ENCODE measurements around the gene TAF1D. TPM values are rescaled to one million over a fixed set of nuclear protein-coding genes. Genes with fewer than 3 reads are reported as not detected.

TAF1D gene
- total RNA-seq, 1 experiment from 2014 or later = 272 TPM

DNA sequence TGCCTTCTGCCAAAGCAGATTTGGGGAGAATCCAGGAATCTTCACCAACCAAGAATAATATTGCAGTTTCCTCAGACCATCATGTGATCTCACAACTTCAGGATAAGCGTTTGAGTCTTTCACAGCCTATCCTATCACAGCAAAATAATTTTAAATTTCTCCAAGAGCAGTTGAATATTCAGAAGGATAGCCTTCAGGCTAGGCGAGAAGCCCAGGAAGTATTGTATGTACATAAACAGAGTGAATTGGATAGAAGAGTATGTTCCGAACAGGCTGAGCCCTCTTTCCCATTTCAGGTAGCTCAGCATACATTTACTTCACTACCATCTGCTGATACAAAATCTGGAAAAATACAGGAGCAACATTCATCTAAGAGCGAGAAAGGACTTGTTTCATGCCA is 43.7 kb downstream of the TAF1D start:
- H3T11ph ChIP-seq (ENCODE audit: low read length) = no peak overlapping the region
- Mint-ChIP-seq H3K4me3 (no peak overlapping the region), H3K4me1 (no peaks in the 10 kb centered on the region), H3K27me3 (ENCODE audit: low read depth) (no peaks in the 10 kb centered on the region), H3K9me3 (no peaks in the 10 kb centered on the region), H3K36me3 (ENCODE audit: insufficient read depth in 1 of 3, low read depth in 3 of 3) (peaks cover 24 to 76% (median 65%) of the 10 kb centered on the region in 3 experiments; a peak in 6 of 7 replicates), H3K27ac (no peak overlapping the region)
- H3K9ac ChIP-seq (ENCODE audit: extremely low read depth, insufficient read length, low read length) = no peak overlapping the region
- H3K14ac ChIP-seq (ENCODE audit: insufficient read depth, low read length) = no peak overlapping the region
- no peak overlapping the region for H2BK12ac ChIP-seq (ENCODE audit: insufficient read length, low read depth, low read length)
- no peak overlapping the region for H3K23ac ChIP-seq (ENCODE audit: insufficient read length, low read depth, low read length)
- TF ChIP-seq, protein P1, sequence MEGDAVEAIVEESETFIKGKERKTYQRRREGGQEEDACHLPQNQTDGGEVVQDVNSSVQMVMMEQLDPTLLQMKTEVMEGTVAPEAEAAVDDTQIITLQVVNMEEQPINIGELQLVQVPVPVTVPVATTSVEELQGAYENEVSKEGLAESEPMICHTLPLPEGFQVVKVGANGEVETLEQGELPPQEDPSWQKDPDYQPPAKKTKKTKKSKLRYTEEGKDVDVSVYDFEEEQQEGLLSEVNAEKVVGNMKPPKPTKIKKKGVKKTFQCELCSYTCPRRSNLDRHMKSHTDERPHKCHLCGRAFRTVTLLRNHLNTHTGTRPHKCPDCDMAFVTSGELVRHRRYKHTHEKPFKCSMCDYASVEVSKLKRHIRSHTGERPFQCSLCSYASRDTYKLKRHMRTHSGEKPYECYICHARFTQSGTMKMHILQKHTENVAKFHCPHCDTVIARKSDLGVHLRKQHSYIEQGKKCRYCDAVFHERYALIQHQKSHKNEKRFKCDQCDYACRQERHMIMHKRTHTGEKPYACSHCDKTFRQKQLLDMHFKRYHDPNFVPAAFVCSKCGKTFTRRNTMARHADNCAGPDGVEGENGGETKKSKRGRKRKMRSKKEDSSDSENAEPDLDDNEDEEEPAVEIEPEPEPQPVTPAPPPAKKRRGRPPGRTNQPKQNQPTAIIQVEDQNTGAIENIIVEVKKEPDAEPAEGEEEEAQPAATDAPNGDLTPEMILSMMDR (conservative IDR thresholded peaks at IDR 0.05) = no peak
- no peak overlapping the region for H2BK15ac ChIP-seq (ENCODE audit: low read depth, low read length)
- H3K79me1 ChIP-seq (ENCODE audit: insufficient read depth, low read depth, low read length, poor library complexity, severe bottlenecking) = no peaks in the 10 kb centered on the region
- H3K18ac ChIP-seq (ENCODE audit: insufficient read length, low read depth, low read length) = no peak overlapping the region
- no peaks in the 10 kb centered on the region for H4K20me1 ChIP-seq (ENCODE audit: control insufficient read depth, insufficient read depth, insufficient read length)
- no peak overlapping the region for H2BK120ac ChIP-seq (ENCODE audit: low read depth, low read length, poor library complexity, severe bottlenecking)
- no peaks in the 10 kb centered on the region for H3K79me2 ChIP-seq (ENCODE audit: insufficient read depth, low read length)
- no peak overlapping the region for H3K27ac ChIP-seq (ENCODE audit: insufficient read length, low read depth, low read length)
- no peak overlapping the region for H3K4ac ChIP-seq (ENCODE audit: low read depth, low read length)
- H3K9me3 ChIP-seq (ENCODE audit: control insufficient read depth, low read depth, low read length) = no peaks in the 10 kb centered on the region
- H3K27me3 ChIP-seq (ENCODE audit: insufficient read depth, low read length) = no peaks in the 10 kb centered on the region
- H2BK20ac ChIP-seq (ENCODE audit: low read depth, low read length, poor library complexity, severe bottlenecking) = no peak overlapping the region
- no peak overlapping the region for H4K8ac ChIP-seq (replicated peaks; ENCODE audit: insufficient read length, low read depth, low read length)
- no peak overlapping the region for H4K5ac ChIP-seq (ENCODE audit: insufficient read length, low read depth, low read length)
- no peak overlapping the region for H4K91ac ChIP-seq (ENCODE audit: insufficient read length, low read depth, low read length)
- WGBS (ENCODE audit: extremely low coverage, insufficient read length, low lambda C conversion rate) = no CpG with 5 or more reads among the region's 4 CpGs
- no peak overlapping the region for H3K56ac ChIP-seq (ENCODE audit: insufficient read length, low read depth, low read length)
- H2BK5ac ChIP-seq (ENCODE audit: insufficient read length, low read length) = no peak overlapping the region
- DNase-seq = no peak
- H3K4me1 ChIP-seq (ENCODE audit: insufficient read depth, low read length) = no peaks in the 10 kb centered on the region
- H2AFZ ChIP-seq (ENCODE audit: low read length) = no peak overlapping the region
- H2AK5ac ChIP-seq (ENCODE audit: insufficient read length, low read length) = no peak overlapping the region
- no peaks in the 10 kb centered on the region for H3K23me2 ChIP-seq (ENCODE audit: insufficient read length, low read depth, low read length, poor library complexity, severe bottlenecking)
- H3K4me2 ChIP-seq (ENCODE audit: insufficient read depth, insufficient read length, low read length) = no peak overlapping the region
